Measurements from ENCODE around the gene VEGFA.

VEGFA gene

GRCh38 chr6:43826730-43827129 lies 56.7 kb downstream of the VEGFA start:
- no peak for DNase-seq

DNA sequence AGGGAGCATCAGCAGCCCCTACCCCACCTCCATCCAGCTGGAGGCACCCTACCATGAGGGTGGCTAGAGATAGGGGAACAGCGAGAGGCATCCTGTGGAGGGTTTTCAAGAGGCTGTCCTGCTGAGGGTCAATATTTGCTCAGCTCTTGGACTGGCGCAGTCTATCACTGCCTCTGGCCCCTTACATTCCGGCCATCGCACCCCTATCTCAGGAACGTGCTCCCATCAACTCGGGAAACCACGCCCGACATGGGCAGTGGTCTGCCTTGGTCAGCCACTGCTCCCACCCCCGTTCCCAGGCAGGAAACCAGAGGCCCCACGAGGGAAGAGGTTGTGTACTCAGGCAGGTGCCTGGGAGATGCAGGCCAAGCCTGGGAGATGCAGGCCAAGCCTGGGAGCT lies 57.9 kb downstream of the VEGFA start:
- DNase-seq: no peak

GRCh38 chr6:43828711-43829110 lies 58.7 kb downstream of the VEGFA start:
- DNase-seq: no peak

- DNase-seq: no peak
These were observed 59.5 kb downstream of the VEGFA start for GRCh38 chr6:43829470-43829869.

DNA sequence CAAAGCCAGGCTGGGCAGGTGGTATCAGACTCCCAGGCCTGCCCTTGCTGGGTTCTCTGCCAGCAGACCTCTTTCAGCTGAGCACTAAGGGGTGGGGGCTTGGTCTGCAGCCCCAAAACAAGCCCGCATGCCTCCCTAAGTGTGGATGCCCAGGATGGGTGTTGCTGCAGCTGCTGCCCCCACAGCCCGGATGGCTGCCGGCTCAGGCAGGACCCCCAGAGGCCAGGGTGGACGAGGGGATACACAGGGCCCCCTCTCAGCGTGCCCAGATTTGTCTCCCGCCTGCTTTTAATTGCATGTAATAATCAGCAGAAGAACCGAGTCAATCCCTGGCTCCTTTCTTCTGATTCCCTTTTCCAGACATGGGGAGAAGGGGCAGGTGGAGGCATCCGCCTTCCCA lies 60.8 kb downstream of the VEGFA start:
- DNase-seq: no peak

DNA sequence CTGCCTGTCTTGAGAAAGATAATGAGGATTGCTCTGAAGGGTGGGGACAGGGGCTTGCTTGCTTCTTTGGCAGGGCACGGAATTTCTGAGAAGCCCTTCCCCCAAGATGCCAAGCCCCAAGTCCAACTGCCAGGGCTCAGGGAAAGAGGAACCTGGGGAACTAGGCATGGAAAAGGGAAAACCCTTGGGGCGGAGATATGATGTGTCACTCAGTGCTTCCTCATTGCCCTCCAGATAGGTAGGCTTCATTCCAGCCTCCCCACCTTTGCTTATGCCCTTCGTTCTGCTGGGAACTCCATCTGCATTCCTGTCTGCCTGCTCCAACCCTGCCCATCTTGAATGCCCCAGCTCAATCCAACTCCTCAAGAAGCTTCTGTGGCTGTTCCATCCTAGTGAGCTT lies 61.2 kb downstream of the VEGFA start:
- DNase-seq: no peak

GRCh38 chr6:43833223-43833995 lies 63.4 kb downstream of the VEGFA start:
- no peak for DNase-seq

DNA sequence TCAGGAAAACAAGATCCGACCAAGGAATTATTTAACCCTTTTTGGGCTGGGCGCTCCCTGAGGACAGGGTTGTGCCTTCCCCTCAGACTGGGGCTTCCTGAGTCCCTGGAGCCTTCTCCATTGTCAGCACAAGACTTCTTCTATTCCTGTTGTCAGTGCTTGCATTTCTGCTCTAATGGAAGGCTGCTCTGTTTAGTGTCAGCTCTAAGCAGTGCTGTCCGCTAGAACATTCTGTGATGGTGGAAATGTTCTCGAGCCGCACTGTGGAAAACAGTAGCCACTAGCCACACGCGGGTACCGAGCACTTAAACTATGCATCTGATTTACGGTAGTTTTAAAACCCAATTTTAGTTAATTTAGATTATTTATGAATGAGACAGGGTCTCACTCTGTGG lies 64.0 kb downstream of the VEGFA start:
- DNase-seq: no peak

DNA sequence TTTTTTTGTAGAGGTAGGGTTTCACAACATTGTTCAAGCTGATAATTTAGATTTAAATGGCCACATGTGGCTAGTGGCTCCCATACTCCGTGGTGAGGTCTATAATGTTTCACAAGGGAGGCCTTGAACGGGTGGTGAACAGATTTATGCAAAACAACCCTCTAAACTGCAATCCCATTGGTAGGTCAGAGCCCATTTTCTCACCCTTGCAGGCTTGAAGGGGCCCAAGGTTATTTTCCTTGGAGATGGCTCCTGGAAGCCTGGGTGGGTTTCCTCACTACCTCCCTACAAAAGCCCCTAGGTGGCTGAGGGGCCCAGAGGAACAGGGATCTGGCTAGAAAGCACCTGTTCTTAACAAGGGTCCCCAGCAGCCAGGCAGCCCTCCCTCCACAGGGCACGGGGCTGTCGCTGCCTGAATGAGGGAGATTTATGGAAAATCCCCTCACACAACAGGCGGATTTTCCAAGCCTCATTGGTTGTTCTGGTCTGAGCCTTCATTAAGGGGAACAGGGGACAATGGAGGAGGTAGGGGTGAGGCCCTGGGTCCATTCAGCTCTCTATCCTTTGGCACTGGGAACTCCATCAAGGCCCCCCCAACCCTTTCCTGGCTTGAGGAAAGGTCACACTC lies 64.6 kb downstream of the VEGFA start:
- no peak for DNase-seq

DNA sequence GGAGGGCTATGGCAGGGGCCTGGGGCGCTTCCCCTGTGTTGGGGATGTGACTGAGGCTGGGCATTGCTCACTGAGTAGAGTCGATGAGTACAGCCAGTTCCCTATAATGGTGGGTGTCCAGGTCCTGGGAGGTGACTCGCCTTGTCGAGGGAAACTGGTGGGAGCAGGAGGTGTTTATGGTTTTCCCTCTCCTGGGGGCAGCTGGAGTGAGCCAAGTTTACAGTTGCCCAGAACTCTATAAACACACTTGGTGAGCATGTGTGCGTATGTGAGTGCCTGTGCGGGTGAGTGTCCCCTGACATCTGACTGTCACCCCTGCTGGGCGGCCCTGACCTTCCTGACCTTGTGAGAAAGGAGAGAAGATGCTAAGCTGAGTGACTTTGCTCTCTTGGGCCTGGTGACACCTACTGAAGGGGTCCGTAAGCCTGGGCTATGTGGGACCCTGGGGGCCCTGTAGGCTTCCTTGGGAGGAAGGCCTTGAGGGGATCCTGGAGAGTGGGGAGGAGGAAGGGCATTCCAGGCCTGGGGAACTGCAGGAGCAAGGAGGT lies 65.9 kb downstream of the VEGFA start:
- no peak for DNase-seq

Data from activated CD4-positive, alpha-beta T cell treated with anti-CD3 and anti-CD28 coated beads, Interleukin-2, amount 50 U/mL, for 1 hour (primary cell).